Glomerular endothelial cell (primary cell): Measurements from ENCODE around the gene STRC. TPM values are rescaled to one million over a fixed set of nuclear protein-coding genes. Genes with fewer than 3 reads are reported as not detected.
"Not testable (repeated sequence)": the region's sequence is repeated elsewhere in the genome, so short reads cannot be mapped to it uniquely, and the experiment has no call there.

Experiments used
- DNase-seq: peaks from one replicate; pipeline ENCODE4 v3.0.0-alpha.2; 2011; ENCODE audit warnings: low read depth, low spot score; ENCODE audit errors: extremely low read depth
- total RNA-seq: library from RNA; depleted of rRNA; stranded (reverse); fragments of >200 nt; gene quantifications from 2 replicates; pipeline ENCODE4 v1.2.3, GENCODE V29; 2015

The STRC gene
- total RNA-seq, 1 donor from 2014 or later: not detected

- not testable (repeated sequence) for DNase-seq
Measured at GRCh38 chr15:43566615-43567014, 52.0 kb downstream of the STRC start.

GRCh38 chr15:43563793-43564192 is 54.8 kb downstream of the STRC start:
- DNase-seq: not testable (repeated sequence)

- not testable (repeated sequence) for DNase-seq
Measured at GRCh38 chr15:43562753-43563152, 55.8 kb downstream of the STRC start.

GRCh38 chr15:43552986-43553385 is 65.6 kb downstream of the STRC start:
- no peak for DNase-seq

- DNase-seq: no peak
Measured at GRCh38 chr15:43552256-43552655, 66.3 kb downstream of the STRC start.

GRCh38 chr15:43550527-43551363 is 67.9 kb downstream of the STRC start:
- DNase-seq: no peak

Other genes starting within 250 kb of the STRC start
- gene ZSCAN29, start 247.8 kb downstream of the STRC start, total RNA-seq: 5.7 and 14.5 TPM in 2 replicates
- 9.0 and 11.3 TPM in 2 replicates for gene TUBGCP4, start 247.7 kb downstream of the STRC start, total RNA-seq
- gene TP53BP1, start 125.6 kb downstream of the STRC start, total RNA-seq: 41.6 and 62.0 TPM in 2 replicates
- gene MAP1A, start 101.2 kb downstream of the STRC start, total RNA-seq: 9.4 and 10.8 TPM in 2 replicates
- gene PPIP5K1, start 28.6 kb downstream of the STRC start, total RNA-seq: 10.8 and 13.1 TPM in 2 replicates
- gene CKMT1B, start 24.8 kb downstream of the STRC start, total RNA-seq: not detected in 2 replicates
- 0.10 and 0.29 TPM in 2 replicates for gene CATSPER2, start 30.0 kb upstream of the STRC start, total RNA-seq
- gene CKMT1A, start 75.1 kb upstream of the STRC start, total RNA-seq: not detected in 2 replicates
- gene PDIA3, start 127.6 kb upstream of the STRC start, total RNA-seq: 425 and 497 TPM in 2 replicates
- gene ELL3, start 158.2 kb upstream of the STRC start, total RNA-seq: 2.1 and 3.6 TPM in 2 replicates
- gene SERF2, start 173.5 kb upstream of the STRC start, total RNA-seq: 1,411 and 2,053 TPM in 2 replicates
- not detected in 2 replicates for gene SERINC4, start 181.4 kb upstream of the STRC start, total RNA-seq
- gene HYPK, start 181.8 kb upstream of the STRC start, total RNA-seq: 14.8 and 17.2 TPM in 2 replicates
- 16.5 and 18.8 TPM in 2 replicates for gene MFAP1, start 205.9 kb upstream of the STRC start, total RNA-seq
- 1.8 and 6.6 TPM in 2 replicates for gene WDR76, start 208.2 kb upstream of the STRC start, total RNA-seq